Cardiac fibroblast (primary cell): ENCODE results near the gene THAP7.

Experiments used
- DNase-seq, 2 donors: peaks; one replicate each; pipeline versions ENCODE4 v3.0.0 to v3.0.0-alpha.2; 2010; ENCODE audit warnings: low read depth in 2 of 2
- H3K4me3 ChIP-seq, 2 donors: replicated peaks in 1 of 2; 1 replicate in 1 of 2; 2 replicates in 1 of 2; pipeline ENCODE4 v1.5.1; 2011; ENCODE audit warnings: low read depth in 2 of 2, low read length in 2 of 2, mild to moderate bottlenecking in 2 of 2, moderate library complexity in 1 of 2
- TF ChIP-seq, protein P1 (sequence below): IDR thresholded peaks from one replicate; pipeline ENCODE4 v1.5.1; 2011; ENCODE audit warnings: low read depth, mild to moderate bottlenecking, low read length, inconsistent platforms

Gene THAP7

DNA sequence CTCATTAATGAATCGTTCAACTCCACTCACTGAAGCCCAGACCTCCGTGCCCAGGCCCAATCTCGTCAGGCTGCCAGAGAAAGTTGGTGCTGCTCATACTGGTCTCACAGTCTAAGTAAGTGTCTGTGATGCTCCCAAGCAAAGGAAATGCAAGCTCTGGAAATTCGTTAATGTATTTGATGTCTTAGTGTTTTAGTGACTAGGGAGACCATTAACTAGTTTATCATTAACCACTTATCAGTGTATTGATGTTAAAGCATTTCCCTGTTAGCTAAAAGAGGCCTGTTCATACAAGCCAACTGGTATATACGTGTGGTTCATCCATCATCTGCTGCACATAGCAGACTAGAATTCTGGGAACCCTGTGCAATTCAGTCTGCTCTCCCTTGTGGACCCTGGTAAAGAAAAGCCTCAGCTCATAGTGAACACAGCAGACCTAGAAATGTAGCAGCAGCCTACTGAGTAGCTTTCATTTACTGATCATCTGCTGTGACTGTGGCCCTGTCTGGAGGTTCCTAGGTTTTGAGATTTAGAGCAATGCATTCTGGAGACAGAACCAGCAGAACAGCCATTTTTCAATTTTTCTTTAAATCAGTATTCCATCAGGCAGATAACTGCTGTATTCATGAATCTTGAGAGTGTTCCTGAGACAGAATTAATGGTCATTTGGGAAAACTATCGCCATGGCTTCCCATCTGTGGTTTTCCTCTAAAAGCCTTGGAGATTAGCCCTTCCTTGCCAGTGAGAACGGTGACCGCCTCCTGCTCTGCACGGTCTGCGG is 50.6 kb downstream of the THAP7 start:
- TF ChIP-seq, protein P1, sequence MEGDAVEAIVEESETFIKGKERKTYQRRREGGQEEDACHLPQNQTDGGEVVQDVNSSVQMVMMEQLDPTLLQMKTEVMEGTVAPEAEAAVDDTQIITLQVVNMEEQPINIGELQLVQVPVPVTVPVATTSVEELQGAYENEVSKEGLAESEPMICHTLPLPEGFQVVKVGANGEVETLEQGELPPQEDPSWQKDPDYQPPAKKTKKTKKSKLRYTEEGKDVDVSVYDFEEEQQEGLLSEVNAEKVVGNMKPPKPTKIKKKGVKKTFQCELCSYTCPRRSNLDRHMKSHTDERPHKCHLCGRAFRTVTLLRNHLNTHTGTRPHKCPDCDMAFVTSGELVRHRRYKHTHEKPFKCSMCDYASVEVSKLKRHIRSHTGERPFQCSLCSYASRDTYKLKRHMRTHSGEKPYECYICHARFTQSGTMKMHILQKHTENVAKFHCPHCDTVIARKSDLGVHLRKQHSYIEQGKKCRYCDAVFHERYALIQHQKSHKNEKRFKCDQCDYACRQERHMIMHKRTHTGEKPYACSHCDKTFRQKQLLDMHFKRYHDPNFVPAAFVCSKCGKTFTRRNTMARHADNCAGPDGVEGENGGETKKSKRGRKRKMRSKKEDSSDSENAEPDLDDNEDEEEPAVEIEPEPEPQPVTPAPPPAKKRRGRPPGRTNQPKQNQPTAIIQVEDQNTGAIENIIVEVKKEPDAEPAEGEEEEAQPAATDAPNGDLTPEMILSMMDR, result no peak
- DNase-seq, result no peak
- H3K4me3 ChIP-seq, result no peak overlapping the region

DNA sequence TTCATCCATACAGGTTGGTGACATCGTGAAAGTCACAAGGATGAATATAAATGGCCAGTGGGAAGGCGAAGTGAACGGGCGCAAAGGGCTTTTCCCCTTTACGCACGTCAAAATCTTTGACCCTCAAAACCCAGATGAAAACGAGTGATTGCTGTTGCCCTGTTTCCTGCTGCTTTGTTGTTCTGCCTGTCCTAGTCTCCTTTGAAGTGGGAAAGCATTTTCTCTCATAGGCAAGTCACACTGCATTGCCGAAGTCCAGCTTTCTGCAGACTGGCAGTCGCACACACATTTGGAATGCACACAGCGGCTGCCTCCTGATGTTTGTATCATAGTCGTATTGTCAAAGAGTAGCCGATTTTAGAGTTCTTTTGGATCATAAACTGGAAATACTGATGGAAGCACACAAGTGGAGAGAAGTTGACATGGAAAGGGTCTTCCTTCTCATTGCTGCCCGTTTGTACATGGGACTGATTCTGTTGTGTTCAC is 52.2 kb downstream of the THAP7 start:
- no peak for DNase-seq
- TF ChIP-seq, protein P1, result no peak

More for the DNA sequence above, 52.2 kb downstream of the THAP7 start:
- H3K4me3 ChIP-seq, result no peak overlapping the region
